ENCODE measurements around the gene ABHD17C. TPM values are rescaled to one million over a fixed set of nuclear protein-coding genes. Genes with fewer than 3 reads are reported as not detected.

Gene ABHD17C
- total RNA-seq, 4 donors from 2014 or later, result 0.63 to 2.4 (median 2.0) TPM

DNA sequence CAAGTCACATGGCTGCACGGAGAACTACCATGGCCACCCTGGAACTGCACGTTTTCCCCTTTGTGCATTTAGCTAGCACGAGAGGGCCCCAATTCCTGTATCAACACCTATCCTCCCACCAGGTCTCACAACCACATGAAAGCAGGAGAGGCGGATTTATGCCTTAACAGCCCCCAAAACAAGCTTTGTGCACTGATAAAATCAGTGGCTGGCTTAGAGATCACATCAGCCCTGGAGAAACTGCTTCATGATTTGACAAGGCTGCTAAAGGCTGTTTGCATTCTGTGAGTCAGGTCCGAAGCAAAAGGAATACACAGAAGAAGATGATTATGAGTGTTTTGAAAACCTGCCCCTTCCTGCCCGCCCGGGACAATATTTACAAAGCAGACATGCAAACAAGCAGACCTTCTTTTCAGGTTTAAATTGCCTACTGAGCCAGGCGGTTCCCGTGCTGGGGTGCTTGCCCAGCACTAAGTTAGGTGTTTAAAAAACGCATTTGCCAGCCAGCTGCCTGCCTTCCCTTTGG is 109.9 kb downstream of the ABHD17C start:
- Histone ChIP-seq H3K27me3 (no peaks in the 10 kb centered on the region), H3K4me3 (no peak overlapping the region), H3K36me3 (no peaks in the 10 kb centered on the region), H3K4me1 (no peaks in the 10 kb centered on the region), H3K9me3 (no peaks in the 10 kb centered on the region), H3K27ac (no peak overlapping the region)
- 50 to 57% methylated on average over 10 of the region's 10 CpGs for WGBS, 2 donors
- DNase-seq (ENCODE audit: low spot score in 2 of 2), result no peak
- TF ChIP-seq, protein P1, sequence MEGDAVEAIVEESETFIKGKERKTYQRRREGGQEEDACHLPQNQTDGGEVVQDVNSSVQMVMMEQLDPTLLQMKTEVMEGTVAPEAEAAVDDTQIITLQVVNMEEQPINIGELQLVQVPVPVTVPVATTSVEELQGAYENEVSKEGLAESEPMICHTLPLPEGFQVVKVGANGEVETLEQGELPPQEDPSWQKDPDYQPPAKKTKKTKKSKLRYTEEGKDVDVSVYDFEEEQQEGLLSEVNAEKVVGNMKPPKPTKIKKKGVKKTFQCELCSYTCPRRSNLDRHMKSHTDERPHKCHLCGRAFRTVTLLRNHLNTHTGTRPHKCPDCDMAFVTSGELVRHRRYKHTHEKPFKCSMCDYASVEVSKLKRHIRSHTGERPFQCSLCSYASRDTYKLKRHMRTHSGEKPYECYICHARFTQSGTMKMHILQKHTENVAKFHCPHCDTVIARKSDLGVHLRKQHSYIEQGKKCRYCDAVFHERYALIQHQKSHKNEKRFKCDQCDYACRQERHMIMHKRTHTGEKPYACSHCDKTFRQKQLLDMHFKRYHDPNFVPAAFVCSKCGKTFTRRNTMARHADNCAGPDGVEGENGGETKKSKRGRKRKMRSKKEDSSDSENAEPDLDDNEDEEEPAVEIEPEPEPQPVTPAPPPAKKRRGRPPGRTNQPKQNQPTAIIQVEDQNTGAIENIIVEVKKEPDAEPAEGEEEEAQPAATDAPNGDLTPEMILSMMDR (IDR thresholded peaks at IDR 0.05), result no peak
- TF ChIP-seq EP300 (IDR thresholded peaks at IDR 0.05), result no peak
- no peak for TF ChIP-seq POLR2A (IDR thresholded peaks at IDR 0.05)

Small RNA genes lying within 50 kb of the gene (small RNA-seq; reads per million reads assigned to genes)
- gene RNU6-380P, result not detected

Other genes starting within 250 kb of the ABHD17C start
- gene CEMIP, start 84.1 kb downstream of the ABHD17C start, total RNA-seq, result 1 to 10 TPM in 2 of 4 donors, under 1 TPM in 1, not detected in 1; 0.21 to 1.4 (median 1.2) TPM

Measured in tibial nerve (tissue), 4 donors.